AG04449 (cell line): ENCODE data around the gene TMA16.

ENCODE experiments used
- CTCF ChIA-PET: fragments of 350-600 bp; formaldehyde crosslinking; extraction: SDS; loops from one replicate; lab custom pipeline; 2021; ENCODE audit warnings: antibody characterized with exemption; lab: Yijun Ruan, JAX
- POLR2A ChIA-PET: fragments of 400-600, 350-600 bp; formaldehyde crosslinking; extraction: SDS; loops from one replicate; lab custom pipeline; 2020; ENCODE audit warnings: antibody characterized with exemption, inconsistent platforms; lab: Yijun Ruan, JAX
- DNase-seq: peaks from one replicate; pipeline ENCODE4 v3.0.0-alpha.2; 2010; ENCODE audit warnings: low read depth, low spot score
- H3K4me3 ChIP-seq: 2 replicates; pipeline ENCODE4 v1.5.1; 2011; ENCODE audit warnings: low read depth, mild to moderate bottlenecking, control low read depth, low read length
- CTCF ChIP-seq: IDR thresholded peaks from one replicate; pipeline ENCODE4 v1.5.1; 2011; ENCODE audit warnings: mild to moderate bottlenecking, moderate library complexity, low read length, control low read depth, inconsistent platforms; ENCODE audit not compliant: insufficient read depth; ENCODE audit errors: missing control alignments

Gene TMA16

GRCh38 chr4:163558539-163559044 lies 64.1 kb downstream of the TMA16 start:
- ChIA-PET POLR2A (no interaction called here), CTCF (interaction anchor here (0.9 to 11.3 kb wide), 3 partner anchors 9 to 1173 kb away, joined by 3 to 162 read pairs (median 29); no protein-coding TSS in a partner anchor)
- no peak for DNase-seq
- TF ChIP-seq CTCF: no peak
- H3K4me3 ChIP-seq: no peak overlapping the region

- ChIA-PET CTCF (interaction anchor here (1.1 kb wide), 1 partner anchor 78 kb away, joined by 3 read pairs; no protein-coding TSS in a partner anchor), POLR2A (no interaction called here)
- no peak overlapping the region for H3K4me3 ChIP-seq
- no peak for DNase-seq
- TF ChIP-seq CTCF: no peak
Observed at GRCh38 chr4:163562496-163562895, 68.0 kb downstream of the TMA16 start.

DNA sequence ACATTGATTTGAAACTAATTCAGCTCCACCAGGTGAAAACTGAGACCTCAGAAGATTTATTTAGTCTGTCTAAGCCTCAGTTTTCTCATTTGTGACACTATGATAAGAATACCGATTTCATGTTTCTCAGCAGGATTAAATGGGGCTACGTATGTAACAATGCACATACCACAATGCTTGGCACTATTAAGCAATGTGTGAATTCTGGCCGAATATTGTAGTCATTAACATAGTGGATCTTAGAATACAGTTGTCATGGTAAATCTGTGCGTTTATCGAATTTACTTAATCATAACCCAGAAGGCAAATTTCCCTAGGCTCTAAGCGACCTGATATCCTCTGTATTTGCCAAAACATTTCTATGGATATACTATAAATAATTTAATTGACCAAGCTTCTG lies 69.1 kb downstream of the TMA16 start:
- no peak overlapping the region for H3K4me3 ChIP-seq
- DNase-seq: no peak
- POLR2A ChIA-PET: no interaction called here
- CTCF ChIA-PET: interaction anchor here (1.2 kb wide), 1 partner anchor 16 kb away, joined by 5 read pairs; no protein-coding TSS in a partner anchor
- no peak for TF ChIP-seq CTCF

DNA sequence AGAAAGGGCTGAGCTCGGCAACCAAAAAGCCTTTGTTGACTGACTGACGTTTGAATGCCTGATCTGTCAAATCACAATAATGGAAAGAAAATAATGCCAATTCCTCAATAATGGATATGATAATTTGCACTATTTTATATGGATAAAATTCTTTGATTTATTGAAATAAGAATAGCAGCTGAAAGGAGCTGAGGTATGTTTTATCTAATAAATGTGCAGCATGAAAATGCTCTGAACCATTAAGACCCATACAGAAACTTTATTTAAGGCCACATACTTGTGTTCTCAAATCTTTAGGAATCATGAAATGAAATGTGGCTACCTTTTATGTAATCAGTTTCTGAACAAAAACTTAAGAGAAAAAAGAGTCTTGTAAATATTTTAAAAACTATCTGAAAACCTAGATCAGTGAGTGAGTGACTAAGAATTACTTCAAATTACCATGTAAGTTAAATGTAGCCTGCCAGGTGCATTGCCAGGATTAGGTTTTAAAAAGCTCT lies 69.8 kb downstream of the TMA16 start:
- H3K4me3 ChIP-seq: no peak overlapping the region
- no peak for TF ChIP-seq CTCF
- no peak for DNase-seq
- POLR2A ChIA-PET: no interaction called here
- CTCF ChIA-PET: interaction anchor here (1.0 to 1.8 kb wide), 3 partner anchors 9 to 1167 kb away, joined by 4 to 5 read pairs (median 5); no protein-coding TSS in a partner anchor

- no peak overlapping the region for H3K4me3 ChIP-seq
- ChIA-PET CTCF (interaction anchor here (1.7 to 1.8 kb wide), 2 partner anchors 10 to 1166 kb away, joined by 4 to 6 read pairs; no protein-coding TSS in a partner anchor), POLR2A (no interaction called here)
- no peak for TF ChIP-seq CTCF
- DNase-seq: no peak
Observed at GRCh38 chr4:163565226-163566135, 71.0 kb downstream of the TMA16 start.
